Measurements from ENCODE around the gene SEH1L. TPM values are rescaled to one million over a fixed set of nuclear protein-coding genes. Genes with fewer than 3 reads are reported as not detected.

Gene SEH1L
- total RNA-seq, 1 donor from 2014 or later, result 108 TPM

DNA sequence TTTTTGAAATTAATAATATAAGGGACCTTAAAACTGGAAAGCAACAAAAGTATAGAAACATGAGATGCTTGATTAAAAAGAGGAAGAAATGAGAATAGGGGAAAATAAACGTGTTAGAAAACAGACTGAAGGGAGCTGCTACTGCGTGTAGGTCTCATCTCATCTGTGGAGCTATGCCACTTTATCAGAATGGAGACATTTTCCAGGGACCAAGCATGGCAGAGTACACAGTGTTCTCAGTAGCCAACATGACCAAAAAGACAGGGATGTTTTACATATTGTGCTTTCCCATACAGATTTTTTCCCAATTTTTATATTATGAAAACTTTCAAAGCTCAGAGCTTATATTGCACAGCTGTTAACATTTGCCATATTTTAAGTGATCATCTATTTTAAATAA, 66.4 kb downstream of the SEH1L start:
- no peak overlapping the region for H3K4me3 ChIP-seq (ENCODE audit: low read depth, low read length)
- DNase-seq (ENCODE audit: low read depth), result no peak
- TF ChIP-seq, protein P1, sequence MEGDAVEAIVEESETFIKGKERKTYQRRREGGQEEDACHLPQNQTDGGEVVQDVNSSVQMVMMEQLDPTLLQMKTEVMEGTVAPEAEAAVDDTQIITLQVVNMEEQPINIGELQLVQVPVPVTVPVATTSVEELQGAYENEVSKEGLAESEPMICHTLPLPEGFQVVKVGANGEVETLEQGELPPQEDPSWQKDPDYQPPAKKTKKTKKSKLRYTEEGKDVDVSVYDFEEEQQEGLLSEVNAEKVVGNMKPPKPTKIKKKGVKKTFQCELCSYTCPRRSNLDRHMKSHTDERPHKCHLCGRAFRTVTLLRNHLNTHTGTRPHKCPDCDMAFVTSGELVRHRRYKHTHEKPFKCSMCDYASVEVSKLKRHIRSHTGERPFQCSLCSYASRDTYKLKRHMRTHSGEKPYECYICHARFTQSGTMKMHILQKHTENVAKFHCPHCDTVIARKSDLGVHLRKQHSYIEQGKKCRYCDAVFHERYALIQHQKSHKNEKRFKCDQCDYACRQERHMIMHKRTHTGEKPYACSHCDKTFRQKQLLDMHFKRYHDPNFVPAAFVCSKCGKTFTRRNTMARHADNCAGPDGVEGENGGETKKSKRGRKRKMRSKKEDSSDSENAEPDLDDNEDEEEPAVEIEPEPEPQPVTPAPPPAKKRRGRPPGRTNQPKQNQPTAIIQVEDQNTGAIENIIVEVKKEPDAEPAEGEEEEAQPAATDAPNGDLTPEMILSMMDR (IDR thresholded peaks at IDR 0.05; ENCODE audit: insufficient read depth, low read length, severe bottlenecking), result no peak
- H3K36me3 ChIP-seq (ENCODE audit: control insufficient read depth, insufficient read depth, low read length), result peaks cover 5% of the 10 kb centered on the region
- H3K27me3 ChIP-seq (ENCODE audit: control insufficient read depth, insufficient read depth, low read length), result no peaks in the 10 kb centered on the region
- FAIRE-seq, result no peak

DNA sequence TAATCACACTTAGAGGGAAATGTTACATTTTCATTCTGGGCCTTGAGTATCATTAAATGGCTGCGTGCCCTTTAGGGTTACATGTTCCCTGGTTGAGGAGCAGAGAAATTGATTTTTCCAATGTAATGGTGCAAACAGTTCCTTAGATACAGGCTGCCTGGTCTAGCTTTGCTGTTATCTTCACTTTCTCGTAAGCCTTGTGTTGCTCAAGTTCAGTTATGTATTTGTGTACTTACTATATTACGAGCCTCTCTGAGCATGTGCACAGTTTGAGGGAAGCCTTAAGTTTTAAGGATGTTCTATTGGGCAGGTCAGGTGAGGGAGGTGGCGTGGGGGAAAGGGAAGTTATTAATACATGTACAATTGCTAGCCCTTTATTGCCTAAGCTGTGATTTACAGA, 67.0 kb downstream of the SEH1L start:
- DNase-seq (ENCODE audit: low read depth), result no peak
- Histone ChIP-seq H3K4me3 (ENCODE audit: low read depth, low read length) (no peak overlapping the region), H3K27me3 (ENCODE audit: control insufficient read depth, insufficient read depth, low read length) (no peaks in the 10 kb centered on the region), H3K36me3 (ENCODE audit: control insufficient read depth, insufficient read depth, low read length) (peaks cover 4% of the 10 kb centered on the region)
- FAIRE-seq, result no peak
- TF ChIP-seq, protein P1 (IDR thresholded peaks at IDR 0.05; ENCODE audit: insufficient read depth, low read length, severe bottlenecking), result no peak

DNA sequence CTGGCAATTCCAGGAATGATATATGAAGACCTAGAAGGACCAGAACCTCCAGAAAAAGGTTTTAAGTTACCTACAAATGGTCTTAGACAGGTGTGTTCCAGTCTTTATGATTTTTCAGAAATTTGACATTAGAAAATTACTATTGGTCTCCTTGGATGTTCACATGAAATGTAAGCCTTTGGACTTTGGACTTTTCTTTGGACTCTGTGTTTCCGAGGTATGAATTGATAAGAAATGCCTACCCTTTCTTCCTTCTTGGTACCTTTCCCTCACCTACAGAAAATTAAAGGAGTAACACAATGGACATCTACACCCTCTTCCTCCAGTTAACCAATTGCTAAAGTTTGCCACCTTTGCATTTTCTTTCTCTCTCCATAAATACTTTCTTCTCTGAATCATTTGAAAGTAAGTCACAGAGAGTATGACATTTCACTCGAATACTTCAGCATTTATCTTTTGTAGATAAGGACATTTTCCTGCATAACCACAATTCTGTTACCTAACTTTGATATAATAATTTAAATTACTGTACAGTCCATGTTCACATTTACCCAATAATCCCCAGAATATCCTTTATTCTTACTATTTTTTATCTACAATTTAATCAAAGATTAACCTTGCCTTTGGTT, 69.5 kb downstream of the SEH1L start:
- FAIRE-seq, result no peak
- Histone ChIP-seq H3K27me3 (ENCODE audit: control insufficient read depth, insufficient read depth, low read length) (no peaks in the 10 kb centered on the region), H3K4me3 (ENCODE audit: low read depth, low read length) (no peak overlapping the region), H3K36me3 (ENCODE audit: control insufficient read depth, insufficient read depth, low read length) (peaks cover 3% of the 10 kb centered on the region)
- TF ChIP-seq, protein P1 (IDR thresholded peaks at IDR 0.05; ENCODE audit: insufficient read depth, low read length, severe bottlenecking), result no peak
- no peak for DNase-seq (ENCODE audit: low read depth)

DNA sequence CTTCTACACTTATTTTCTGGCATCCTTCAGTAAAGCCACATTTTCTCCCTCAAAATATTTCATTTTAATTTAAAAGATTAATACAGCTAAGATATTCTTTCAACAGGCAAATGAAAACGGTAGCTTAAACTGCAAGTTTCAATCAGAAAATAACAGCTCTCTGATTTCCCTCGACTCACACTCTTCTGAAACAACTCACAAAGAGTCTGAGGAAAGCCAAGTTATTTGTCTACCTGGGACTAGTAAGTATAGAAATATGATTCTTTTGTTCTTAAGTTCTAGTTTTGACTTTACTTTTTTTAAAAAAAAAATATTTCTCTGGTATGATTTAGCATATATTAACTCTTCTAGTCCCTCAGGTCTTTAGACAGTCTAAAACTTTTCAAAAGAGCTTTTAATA, 70.6 kb downstream of the SEH1L start:
- FAIRE-seq, result no peak
- H3K36me3 ChIP-seq (ENCODE audit: control insufficient read depth, insufficient read depth, low read length), result peaks cover 2% of the 10 kb centered on the region
- H3K4me3 ChIP-seq (ENCODE audit: low read depth, low read length), result no peak overlapping the region
- no peak for DNase-seq (ENCODE audit: low read depth)
- H3K27me3 ChIP-seq (ENCODE audit: control insufficient read depth, insufficient read depth, low read length), result no peaks in the 10 kb centered on the region
- TF ChIP-seq, protein P1 (IDR thresholded peaks at IDR 0.05; ENCODE audit: insufficient read depth, low read length, severe bottlenecking), result no peak

DNA sequence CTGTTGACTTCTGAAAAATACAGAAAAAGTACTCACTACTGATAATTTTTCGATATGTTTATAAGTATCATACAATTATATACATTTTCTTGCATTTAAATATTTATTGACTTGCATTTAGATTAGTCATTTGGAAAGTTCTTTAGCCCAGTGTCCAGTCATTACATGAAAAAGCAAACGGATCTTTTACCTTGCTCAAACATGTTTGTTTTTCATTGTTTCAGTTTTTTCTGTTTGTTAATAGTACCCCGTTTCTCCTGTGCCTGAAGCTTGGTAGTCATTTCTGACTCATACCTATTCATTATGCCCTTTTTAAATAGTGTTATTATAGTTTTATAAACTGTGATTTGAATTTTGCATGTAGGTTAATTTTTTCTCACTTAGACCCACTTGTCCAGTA, 71.5 kb downstream of the SEH1L start:
- H3K36me3 ChIP-seq (ENCODE audit: control insufficient read depth, insufficient read depth, low read length), result peaks cover 2% of the 10 kb centered on the region
- H3K4me3 ChIP-seq (ENCODE audit: low read depth, low read length), result no peak overlapping the region
- DNase-seq (ENCODE audit: low read depth) (peak; percentile 97), FAIRE-seq (no peak)
- TF ChIP-seq, protein P1 (IDR thresholded peaks at IDR 0.05; ENCODE audit: insufficient read depth, low read length, severe bottlenecking), result no peak
- H3K27me3 ChIP-seq (ENCODE audit: control insufficient read depth, insufficient read depth, low read length), result no peaks in the 10 kb centered on the region

DNA sequence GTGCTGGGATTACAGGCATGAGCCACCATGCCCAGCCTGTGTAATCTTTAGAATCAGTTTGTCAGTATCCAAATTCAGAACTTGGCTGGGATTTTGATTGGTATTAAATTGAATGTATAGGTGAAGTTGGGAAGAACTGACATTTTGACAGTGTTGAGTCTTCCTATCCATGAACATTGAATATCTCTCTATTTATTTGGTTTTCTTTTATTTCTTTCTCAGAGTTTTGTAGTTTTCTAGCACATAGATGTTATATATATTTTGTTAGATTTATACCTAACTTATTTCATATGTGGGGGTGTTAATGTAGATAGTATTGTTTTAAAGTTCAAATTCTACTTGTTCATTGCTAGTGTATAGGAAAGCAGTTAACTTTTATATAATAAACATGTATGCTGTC, 74.8 kb downstream of the SEH1L start:
- Histone ChIP-seq H3K27me3 (ENCODE audit: control insufficient read depth, insufficient read depth, low read length) (no peaks in the 10 kb centered on the region), H3K4me3 (ENCODE audit: low read depth, low read length) (no peak overlapping the region), H3K36me3 (ENCODE audit: control insufficient read depth, insufficient read depth, low read length) (no peaks in the 10 kb centered on the region)
- DNase-seq (ENCODE audit: low read depth) (no peak), FAIRE-seq (no peak)
- TF ChIP-seq, protein P1 (IDR thresholded peaks at IDR 0.05; ENCODE audit: insufficient read depth, low read length, severe bottlenecking), result no peak
